ENCODE measurements around the gene SERINC2. TPM values are rescaled to one million over a fixed set of nuclear protein-coding genes. Genes with fewer than 3 reads are reported as not detected.

SERINC2 gene
- total RNA-seq, 1 experiment from 2014 or later, result 50.1 TPM

DNA sequence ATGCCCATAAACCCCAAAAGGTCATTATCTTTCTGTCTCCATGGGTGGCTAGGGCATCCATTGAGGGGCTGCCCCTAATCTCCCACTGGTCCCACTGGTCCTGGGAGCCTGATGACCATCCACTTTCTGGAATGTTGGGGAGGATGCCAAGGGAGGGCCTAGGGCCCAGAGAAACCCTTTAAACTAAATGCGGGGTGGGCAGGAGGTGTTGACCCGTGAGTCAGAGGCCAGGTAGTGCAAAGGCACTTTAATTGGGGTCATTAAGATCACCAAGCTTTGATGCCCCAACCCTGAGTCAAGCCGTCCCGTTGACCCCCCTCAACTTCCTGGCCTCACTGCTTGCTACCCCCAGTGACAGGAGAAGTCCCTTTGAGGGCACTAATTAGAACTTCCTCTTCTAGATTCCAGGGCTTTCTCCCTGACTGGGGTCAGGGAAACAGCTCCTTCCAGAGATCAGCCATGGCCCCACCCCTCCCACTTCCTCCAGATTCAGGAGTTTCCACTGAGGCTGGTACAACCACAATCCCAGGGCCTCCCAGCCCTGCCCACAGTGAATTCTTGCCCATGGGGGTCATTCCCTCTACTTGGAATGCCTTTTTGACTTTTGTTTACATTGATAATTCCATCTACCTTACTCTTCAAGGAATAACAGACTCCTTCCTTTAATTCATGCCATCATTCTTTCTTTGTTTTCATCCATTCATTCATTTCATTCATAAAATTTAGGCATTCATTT, 15.5 kb upstream of the SERINC2 start:
- ChIA-PET POLR2A (interaction anchor here (1.8 kb wide), 1 partner anchor 151 kb away, joined by 4 read pairs; no protein-coding TSS in a partner anchor), CTCF (interaction anchor here (1.2 to 4.2 kb wide), 7 partner anchors 11 to 392 kb away, joined by 3 to 98 read pairs (median 6); no protein-coding TSS in a partner anchor), RAD21 (ENCODE audit: low non-redundant PET in 1 of 2, low total read pairs in 2 of 2, uncharacterized antibody in 2 of 2, unreplicated experiment in 2 of 2) (interaction anchor here (1.3 to 2.4 kb wide), 4 partner anchors 24 to 152 kb away, joined by 3 to 12 read pairs (median 8); no protein-coding TSS in a partner anchor)
- Histone ChIP-seq H3K36me3 (ENCODE audit: control insufficient read depth in 1 of 2, insufficient read depth in 2 of 2, low read length in 2 of 2) (no peaks in the 10 kb centered on the region), H3K4me1 (ENCODE audit: control insufficient read depth in 1 of 2, insufficient read depth in 2 of 2, low read length in 2 of 2) (peaks cover 6 to 46% of the 10 kb centered on the region in 2 experiments; a peak in 2 of 4 replicates), H3K4me3 (replicated peaks in 1 of 2; ENCODE audit: low read depth in 1 of 2, low read length in 2 of 2) (peak overlapping the region in 1 of 2 experiments; percentile 10; a peak in 1 of 4 replicates), H3K79me2 (ENCODE audit: insufficient read depth, low read length) (no peaks in the 10 kb centered on the region), H4K20me1 (ENCODE audit: insufficient read depth) (no peaks in the 10 kb centered on the region), H3K9ac (ENCODE audit: low read length) (no peak overlapping the region), H3K9me2 (ENCODE audit: insufficient read depth) (no peaks in the 10 kb centered on the region), H2AFZ (ENCODE audit: low read depth, low read length, poor library complexity, severe bottlenecking) (peak overlapping the region; percentile 64), H3K27ac (ENCODE audit: low read depth, low read length) (peak overlapping the region; percentile 5; the same call in 1 of the 2 replicates), H3K4me2 (ENCODE audit: low read length) (peak overlapping the region; percentile 62), H3K27me3 (ENCODE audit: insufficient read depth, low read length) (no peaks in the 10 kb centered on the region), H3K9me3 (ENCODE audit: control insufficient read depth in 1 of 2, insufficient read depth in 1 of 2, low read depth in 1 of 2, low read length in 2 of 2) (no peaks in the 10 kb centered on the region)
- DNase-seq (ENCODE audit: low read depth, low spot score) (peak; percentile 40), ATAC-seq (peak; percentile 44)
- peak; percentile 31; the same call in 1 of the 2 replicates for TF ChIP-seq SP1 (IDR thresholded peaks at IDR 0.05; ENCODE audit: low read depth)
- peak; percentile 38 for TF ChIP-seq FOSL1 (IDR thresholded peaks at IDR 0.05; ENCODE audit: low read depth)
- 0 out of 2 replicates have a peak, but pooled peaks have one; percentile 27 for TF ChIP-seq JUND (IDR thresholded peaks at IDR 0.05)
- TF ChIP-seq ATF3 (IDR thresholded peaks at IDR 0.05), result no peak
- intact Hi-C loops (cut with micrococcal nuclease), result no loop called here
- BruUV-seq (replicated peaks), result no TSS peak

- ChIA-PET RAD21 (ENCODE audit: low non-redundant PET in 1 of 2, low total read pairs in 2 of 2, uncharacterized antibody in 2 of 2, unreplicated experiment in 2 of 2) (interaction anchor here (1.6 to 2.4 kb wide), 3 partner anchors 23 to 151 kb away, joined by 3 to 12 read pairs (median 9); no protein-coding TSS in a partner anchor), POLR2A (no interaction called here), CTCF (interaction anchor here (2.0 kb wide), 1 partner anchor 391 kb away, joined by 13 read pairs; no protein-coding TSS in a partner anchor)
- ATAC-seq (no peak), DNase-seq (ENCODE audit: low read depth, low spot score) (no peak)
- Histone ChIP-seq H2AFZ (ENCODE audit: low read depth, low read length, poor library complexity, severe bottlenecking) (peak overlapping the region; percentile 64), H3K9me2 (ENCODE audit: insufficient read depth) (no peaks in the 10 kb centered on the region), H3K27me3 (ENCODE audit: insufficient read depth, low read length) (no peaks in the 10 kb centered on the region), H3K27ac (ENCODE audit: low read depth, low read length) (no peak overlapping the region), H3K79me2 (ENCODE audit: insufficient read depth, low read length) (no peaks in the 10 kb centered on the region), H3K4me2 (ENCODE audit: low read length) (peak overlapping the region; percentile 62), H3K9me3 (ENCODE audit: control insufficient read depth in 1 of 2, insufficient read depth in 1 of 2, low read depth in 1 of 2, low read length in 2 of 2) (no peaks in the 10 kb centered on the region), H3K4me1 (ENCODE audit: control insufficient read depth in 1 of 2, insufficient read depth in 2 of 2, low read length in 2 of 2) (peaks cover 6 to 46% of the 10 kb centered on the region in 2 experiments; a peak in 2 of 4 replicates), H4K20me1 (ENCODE audit: insufficient read depth) (no peaks in the 10 kb centered on the region), H3K9ac (ENCODE audit: low read length) (no peak overlapping the region), H3K4me3 (replicated peaks in 1 of 2; ENCODE audit: low read depth in 1 of 2, low read length in 2 of 2) (no peak overlapping the region), H3K36me3 (ENCODE audit: control insufficient read depth in 1 of 2, insufficient read depth in 2 of 2, low read length in 2 of 2) (no peaks in the 10 kb centered on the region)
- BruUV-seq (replicated peaks), result no TSS peak
- no peak for TF ChIP-seq CEBPB (IDR thresholded peaks at IDR 0.05; ENCODE audit: low read depth)
- TF ChIP-seq TCF7L2 (IDR thresholded peaks at IDR 0.05; ENCODE audit: borderline replicate concordance, extremely low read depth, insufficient read depth, insufficient read length), result no peak
- TF ChIP-seq EZH2 (IDR thresholded peaks at IDR 0.05), result no peak
- TF ChIP-seq ELF1 (IDR thresholded peaks at IDR 0.05; ENCODE audit: borderline replicate concordance, low read depth), result no peak
- no peak for TF ChIP-seq EGR1 (IDR thresholded peaks at IDR 0.05; ENCODE audit: low read depth)
- TF ChIP-seq POLR2A (IDR thresholded peaks at IDR 0.05; ENCODE audit: borderline replicate concordance, extremely low read depth, insufficient read depth, insufficient read length), result no peak
- no peak for TF ChIP-seq FOSL1 (IDR thresholded peaks at IDR 0.05; ENCODE audit: low read depth)
- no peak for TF ChIP-seq JUND (IDR thresholded peaks at IDR 0.05)
- TF ChIP-seq SRF (IDR thresholded peaks at IDR 0.05; ENCODE audit: low read depth), result no peak
- intact Hi-C loops (cut with micrococcal nuclease), result no loop called here
Measured at GRCh38 chr1:31398246-31398645, 14.8 kb upstream of the SERINC2 start.

Measured in HCT116 (cell line).